OCI-M2 (cell line): Measurements from ENCODE around the gene CLGN.

Experiments
- DNase-seq: peaks from one replicate; lab custom pipeline; 2025; ENCODE audit not compliant: unreplicated experiment; lab: John Stamatoyannopoulos, UW

CLGN gene

DNA sequence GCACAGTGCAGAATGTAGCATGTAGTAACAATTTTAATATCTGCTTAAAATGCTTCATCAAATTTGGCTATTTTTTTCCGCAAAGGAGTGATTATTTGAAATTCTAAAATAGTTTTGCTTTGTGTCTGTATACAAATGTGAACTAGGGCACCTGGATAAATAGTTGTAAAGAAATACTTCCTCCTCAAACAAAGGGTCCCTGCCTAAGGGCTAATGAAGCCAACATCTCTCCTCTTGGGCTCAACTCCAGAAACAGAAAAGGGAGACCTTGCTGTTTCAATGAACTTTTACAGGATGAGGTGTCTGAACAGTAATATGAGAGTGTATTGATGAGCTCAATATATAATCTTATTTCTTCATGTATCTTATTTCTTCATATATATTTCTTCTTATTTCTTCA lies 84.8 kb downstream of the CLGN start:
- no peak for DNase-seq
